ENCODE data around the gene AUTS2. TPM values are rescaled to one million over a fixed set of nuclear protein-coding genes. Genes with fewer than 3 reads are reported as not detected.

The AUTS2 gene
- polyA plus RNA-seq, 1 donor from 2014 or later, result 97.3 TPM

GRCh38 chr7:70036695-70037094, 438.4 kb downstream of the AUTS2 start (continued):
- TF ChIP-seq EZH2 (IDR thresholded peaks at IDR 0.05; ENCODE audit: borderline replicate concordance, insufficient read depth, low read length, poor library complexity, severe bottlenecking) (no peak), POLR2AphosphoS5 (IDR thresholded peaks at IDR 0.05) (no peak)

DNA sequence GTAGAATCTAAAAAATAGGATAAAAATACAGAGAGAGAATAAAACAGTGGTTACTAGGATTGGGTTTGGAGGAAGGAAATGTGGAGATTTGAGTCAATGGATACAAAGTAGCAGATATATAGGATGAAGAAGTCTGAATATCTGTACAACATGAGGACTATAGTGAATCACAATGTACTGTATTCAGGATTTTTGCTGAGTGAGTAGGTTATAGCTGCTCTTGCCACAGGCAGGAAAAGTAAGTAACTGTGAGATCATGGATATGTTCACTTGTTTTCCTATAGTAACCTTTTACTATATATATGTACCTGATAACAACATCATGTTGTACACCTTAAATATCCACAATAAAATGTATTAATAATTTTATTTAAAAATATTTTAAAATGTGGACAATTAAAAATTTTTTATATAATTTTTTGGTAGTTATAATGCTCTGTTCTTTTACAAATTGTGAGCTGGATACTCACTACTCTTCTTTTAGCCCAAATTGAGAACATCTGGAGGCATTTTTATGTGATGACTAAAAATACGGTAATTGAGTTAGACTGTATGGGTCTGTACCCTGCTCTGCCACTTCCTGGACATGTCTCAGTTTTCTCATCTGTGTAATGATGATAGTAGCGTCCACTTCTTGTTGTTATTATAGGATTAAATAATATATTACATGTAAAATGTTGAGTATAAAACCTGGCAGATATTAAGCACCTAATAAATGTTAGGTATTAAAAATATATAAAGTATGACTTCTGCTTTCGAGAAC, 439.1 kb downstream of the AUTS2 start:
- Histone ChIP-seq H3K4me2 (ENCODE audit: low read length) (no peak overlapping the region), H3F3A (ENCODE audit: insufficient read depth, low read length, poor library complexity, severe bottlenecking) (no peaks in the 10 kb centered on the region), H3K27me3 (ENCODE audit: insufficient read depth, low read depth, low read length) (no peaks in the 10 kb centered on the region), H3K9me2 (ENCODE audit: insufficient read depth, low read length) (no peaks in the 10 kb centered on the region), H3K9me3 (ENCODE audit: low read length) (no peaks in the 10 kb centered on the region), H3K9ac (ENCODE audit: low read length) (no peak overlapping the region), H3K36me3 (ENCODE audit: insufficient read depth, low read length) (no peaks in the 10 kb centered on the region), H3K27ac (ENCODE audit: low read length) (no peak overlapping the region), H3K4me3 (ENCODE audit: low read length) (no peak overlapping the region), H3K79me2 (replicated peaks; ENCODE audit: insufficient read depth, low read length) (peaks cover 13% of the 10 kb centered on the region), H4K20me1 (ENCODE audit: insufficient read depth) (no peaks in the 10 kb centered on the region), H2AFZ (ENCODE audit: low read depth, low read length) (no peak overlapping the region)
- TF ChIP-seq, protein P1, sequence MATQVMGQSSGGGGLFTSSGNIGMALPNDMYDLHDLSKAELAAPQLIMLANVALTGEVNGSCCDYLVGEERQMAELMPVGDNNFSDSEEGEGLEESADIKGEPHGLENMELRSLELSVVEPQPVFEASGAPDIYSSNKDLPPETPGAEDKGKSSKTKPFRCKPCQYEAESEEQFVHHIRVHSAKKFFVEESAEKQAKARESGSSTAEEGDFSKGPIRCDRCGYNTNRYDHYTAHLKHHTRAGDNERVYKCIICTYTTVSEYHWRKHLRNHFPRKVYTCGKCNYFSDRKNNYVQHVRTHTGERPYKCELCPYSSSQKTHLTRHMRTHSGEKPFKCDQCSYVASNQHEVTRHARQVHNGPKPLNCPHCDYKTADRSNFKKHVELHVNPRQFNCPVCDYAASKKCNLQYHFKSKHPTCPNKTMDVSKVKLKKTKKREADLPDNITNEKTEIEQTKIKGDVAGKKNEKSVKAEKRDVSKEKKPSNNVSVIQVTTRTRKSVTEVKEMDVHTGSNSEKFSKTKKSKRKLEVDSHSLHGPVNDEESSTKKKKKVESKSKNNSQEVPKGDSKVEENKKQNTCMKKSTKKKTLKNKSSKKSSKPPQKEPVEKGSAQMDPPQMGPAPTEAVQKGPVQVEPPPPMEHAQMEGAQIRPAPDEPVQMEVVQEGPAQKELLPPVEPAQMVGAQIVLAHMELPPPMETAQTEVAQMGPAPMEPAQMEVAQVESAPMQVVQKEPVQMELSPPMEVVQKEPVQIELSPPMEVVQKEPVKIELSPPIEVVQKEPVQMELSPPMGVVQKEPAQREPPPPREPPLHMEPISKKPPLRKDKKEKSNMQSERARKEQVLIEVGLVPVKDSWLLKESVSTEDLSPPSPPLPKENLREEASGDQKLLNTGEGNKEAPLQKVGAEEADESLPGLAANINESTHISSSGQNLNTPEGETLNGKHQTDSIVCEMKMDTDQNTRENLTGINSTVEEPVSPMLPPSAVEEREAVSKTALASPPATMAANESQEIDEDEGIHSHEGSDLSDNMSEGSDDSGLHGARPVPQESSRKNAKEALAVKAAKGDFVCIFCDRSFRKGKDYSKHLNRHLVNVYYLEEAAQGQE (IDR thresholded peaks at IDR 0.05; ENCODE audit: borderline replicate concordance), result no peak
- TF ChIP-seq MXI1 (conservative IDR thresholded peaks at IDR 0.05; ENCODE audit: poor library complexity, severe bottlenecking) (no peak), EP300 (conservative IDR thresholded peaks at IDR 0.05; ENCODE audit: poor library complexity, severe bottlenecking) (no peak), SMC3 (conservative IDR thresholded peaks at IDR 0.05; ENCODE audit: poor library complexity) (no peak), RAD21 (conservative IDR thresholded peaks at IDR 0.05) (no peak), TAF1 (IDR thresholded peaks at IDR 0.05; ENCODE audit: low read depth) (no peak), POLR2AphosphoS5 (IDR thresholded peaks at IDR 0.05) (no peak), EZH2 (IDR thresholded peaks at IDR 0.05; ENCODE audit: borderline replicate concordance, insufficient read depth, low read length, poor library complexity, severe bottlenecking) (no peak), CTCF (IDR thresholded peaks at IDR 0.05; ENCODE audit: poor library complexity, severe bottlenecking) (no peak)

DNA sequence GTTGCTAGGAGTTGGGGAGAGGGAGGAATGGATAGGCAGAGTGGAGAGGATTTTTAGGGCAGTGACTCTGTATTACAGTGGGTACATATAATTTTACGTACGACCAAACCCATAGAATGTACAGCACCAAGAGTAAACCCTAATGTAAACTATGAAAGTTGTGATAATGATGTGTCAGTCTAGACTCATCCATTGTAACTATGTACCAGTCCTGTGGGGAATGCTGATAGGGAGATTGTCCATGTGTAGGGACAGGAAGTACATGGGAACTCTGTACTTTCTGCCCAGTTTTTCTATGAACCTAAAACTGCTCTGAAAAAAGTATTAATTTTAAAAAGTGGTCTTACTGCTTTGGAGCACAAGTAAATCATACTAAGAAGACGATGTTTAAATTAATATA, 441.8 kb downstream of the AUTS2 start:
- Histone ChIP-seq H3K4me3 (ENCODE audit: low read length) (no peak overlapping the region), H3F3A (ENCODE audit: insufficient read depth, low read length, poor library complexity, severe bottlenecking) (no peaks in the 10 kb centered on the region), H4K20me1 (ENCODE audit: insufficient read depth) (no peaks in the 10 kb centered on the region), H3K27ac (ENCODE audit: low read length) (no peak overlapping the region), H2AFZ (ENCODE audit: low read depth, low read length) (no peak overlapping the region), H3K4me2 (ENCODE audit: low read length) (no peak overlapping the region), H3K9me2 (ENCODE audit: insufficient read depth, low read length) (no peaks in the 10 kb centered on the region), H3K9me3 (ENCODE audit: low read length) (no peaks in the 10 kb centered on the region), H3K79me2 (replicated peaks; ENCODE audit: insufficient read depth, low read length) (peaks cover 8% of the 10 kb centered on the region), H3K36me3 (ENCODE audit: insufficient read depth, low read length) (no peaks in the 10 kb centered on the region), H3K9ac (ENCODE audit: low read length) (no peak overlapping the region), H3K27me3 (ENCODE audit: insufficient read depth, low read depth, low read length) (no peaks in the 10 kb centered on the region)
- TF ChIP-seq TAF1 (IDR thresholded peaks at IDR 0.05; ENCODE audit: low read depth) (no peak), EZH2 (IDR thresholded peaks at IDR 0.05; ENCODE audit: borderline replicate concordance, insufficient read depth, low read length, poor library complexity, severe bottlenecking) (no peak), RAD21 (conservative IDR thresholded peaks at IDR 0.05) (no peak), MXI1 (conservative IDR thresholded peaks at IDR 0.05; ENCODE audit: poor library complexity, severe bottlenecking) (no peak), SMC3 (conservative IDR thresholded peaks at IDR 0.05; ENCODE audit: poor library complexity) (no peak), CTCF (IDR thresholded peaks at IDR 0.05; ENCODE audit: poor library complexity, severe bottlenecking) (no peak), POLR2AphosphoS5 (IDR thresholded peaks at IDR 0.05) (no peak)
- TF ChIP-seq, protein P1 (IDR thresholded peaks at IDR 0.05; ENCODE audit: borderline replicate concordance), result no peak
